ENCODE measurements around the gene SMG6.
"Not testable (repeated sequence)": the region's sequence is repeated elsewhere in the genome, so short reads cannot be mapped to it uniquely, and the experiment has no call there.

SMG6 gene

GRCh38 chr17:2023692-2024571 is 279.7 kb downstream of the SMG6 start:
- DNase-seq, result peak; percentile 64 to 65

GRCh38 chr17:2023256-2023655 is 280.3 kb downstream of the SMG6 start:
- DNase-seq, result no peak

GRCh38 chr17:2022647-2023240 is 280.8 kb downstream of the SMG6 start:
- no peak for DNase-seq

- DNase-seq, result no peak
These were observed 282.9 kb downstream of the SMG6 start for GRCh38 chr17:2020721-2021120.

- DNase-seq, result no peak
These were observed 283.9 kb downstream of the SMG6 start for GRCh38 chr17:2019723-2020122.

- DNase-seq, result no peak
These were observed 284.7 kb downstream of the SMG6 start for GRCh38 chr17:2018716-2019510.

GRCh38 chr17:2017274-2017941 is 286.2 kb downstream of the SMG6 start:
- no peak for DNase-seq

GRCh38 chr17:2016494-2016893 is 287.1 kb downstream of the SMG6 start:
- DNase-seq, result no peak

GRCh38 chr17:2015314-2015713 is 288.3 kb downstream of the SMG6 start:
- no peak for DNase-seq

GRCh38 chr17:2013994-2014317 is 289.6 kb downstream of the SMG6 start:
- no peak for DNase-seq

GRCh38 chr17:2013220-2013993 is 290.2 kb downstream of the SMG6 start:
- DNase-seq, result not testable (repeated sequence)

GRCh38 chr17:2012499-2012898 is 291.1 kb downstream of the SMG6 start:
- no peak for DNase-seq

GRCh38 chr17:2011411-2012371 is 291.9 kb downstream of the SMG6 start:
- DNase-seq, result no peak

Data from inflammatory macrophage (primary cell).